D721Med (cell line): ENCODE data around the gene ZNF697.

Experiments used
- DNase-seq: peaks from one replicate; pipeline ENCODE4 v3.0.0; 2011; ENCODE audit warnings: low spot score; ENCODE audit not compliant: insufficient read length
- FAIRE-seq: peaks from 2 replicates; lab custom pipeline; 2011; peaks lifted over from hg19 to GRCh38; lab: Jason Lieb, UNC
- CTCF ChIP-seq: IDR thresholded peaks from 2 replicates; pipeline ENCODE4 v1.5.1; 2012; ENCODE audit warnings: mild to moderate bottlenecking, control low read depth; ENCODE audit not compliant: insufficient read depth; ENCODE audit errors: missing control alignments

ZNF697 gene

GRCh38 chr1:119662034-119662437 lies 14.0 kb upstream of the ZNF697 start:
- FAIRE-seq = no peak
- no peak for TF ChIP-seq CTCF

GRCh38 chr1:119660253-119661083 lies 12.4 kb upstream of the ZNF697 start:
- TF ChIP-seq CTCF = no peak
- DNase-seq (no peak), FAIRE-seq (no peak)

More at GRCh38 chr1:119662034-119662437, 14.0 kb upstream of the ZNF697 start:
- no peak for DNase-seq

GRCh38 chr1:119659628-119660027 lies 11.6 kb upstream of the ZNF697 start:
- no peak for DNase-seq
- no peak for TF ChIP-seq CTCF
- FAIRE-seq = no peak

- DNase-seq = no peak
- no peak for FAIRE-seq
- TF ChIP-seq CTCF = no peak
These were observed 8.4 kb upstream of the ZNF697 start for GRCh38 chr1:119656410-119656955.

- DNase-seq (no peak), FAIRE-seq (no peak)
- no peak for TF ChIP-seq CTCF
These were observed 7.1 kb upstream of the ZNF697 start for GRCh38 chr1:119655154-119655553.

- DNase-seq (no peak), FAIRE-seq (no peak)
- no peak for TF ChIP-seq CTCF
These were observed 5.7 kb upstream of the ZNF697 start for GRCh38 chr1:119653839-119654170.
